ENCODE results near the gene PPDPF.

GRCh38 chr20:63521602-63522001 lies 1.0 kb downstream of the PPDPF start:
- TF ChIP-seq EZH2 (IDR thresholded peaks at IDR 0.05) (no peak), POLR2AphosphoS5 (IDR thresholded peaks at IDR 0.05; ENCODE audit: borderline replicate concordance, low read depth, low read length) (no peak), FOXP2 (optimal IDR thresholded peaks at IDR 0.05; ENCODE audit: control extremely low read depth, extremely low read length, insufficient read depth) (no peak)

All from SK-N-MC (cell line).